SHP77 treated with DMSO at 0.1 percent for 48 hours (cell line): Measurements from ENCODE around the gene PRKCD.

Experiments used
- DNase-seq: peaks from one replicate; lab custom pipeline; 2025; lab: John Stamatoyannopoulos, UW

PRKCD gene

DNA sequence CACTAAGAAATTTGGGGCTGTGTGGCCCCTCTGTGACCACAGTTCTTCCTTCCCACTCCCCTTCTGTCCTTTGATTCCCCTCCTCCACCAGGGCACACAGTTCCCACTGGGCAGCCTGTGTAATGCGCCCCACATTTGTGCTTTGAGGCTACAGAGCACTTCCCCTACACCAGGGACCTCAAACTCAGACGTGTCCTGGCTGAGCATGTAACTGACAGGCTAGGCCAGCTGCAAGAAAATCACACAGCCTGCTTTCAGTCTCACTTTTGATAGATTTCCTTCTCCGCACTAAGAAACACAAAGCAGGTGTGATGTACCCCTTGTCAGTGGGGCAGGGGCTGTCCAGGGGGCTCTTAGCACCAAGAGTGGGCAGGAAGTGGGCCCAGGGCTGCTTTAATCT is 29.6 kb downstream of the PRKCD start:
- no peak for DNase-seq

DNA sequence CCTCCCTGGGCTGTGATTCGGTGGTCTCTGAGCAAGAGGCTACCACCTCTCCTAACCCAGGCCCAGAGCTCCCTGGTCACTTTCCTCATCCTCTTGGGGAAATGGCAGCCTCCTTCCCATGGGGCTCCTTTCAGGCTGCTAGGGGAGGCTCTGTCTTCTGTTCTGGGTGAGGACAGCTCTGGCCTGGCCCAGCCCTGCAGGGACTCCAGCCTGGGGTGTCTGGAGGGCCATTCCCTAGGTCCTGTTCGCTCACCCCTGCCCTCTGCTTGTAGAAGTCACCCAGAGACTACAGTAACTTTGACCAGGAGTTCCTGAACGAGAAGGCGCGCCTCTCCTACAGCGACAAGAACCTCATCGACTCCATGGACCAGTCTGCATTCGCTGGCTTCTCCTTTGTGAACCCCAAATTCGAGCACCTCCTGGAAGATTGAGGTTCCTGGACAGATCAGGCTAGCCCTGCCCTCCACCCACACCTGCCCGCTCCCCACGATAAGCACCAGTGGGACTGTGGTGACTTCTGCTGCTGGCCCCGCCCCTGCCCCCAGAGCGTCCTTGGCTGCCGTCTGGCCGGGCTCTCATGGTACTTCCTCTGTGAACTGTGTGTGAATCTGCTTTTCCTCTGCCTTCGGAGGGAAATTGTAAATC is 30.9 kb downstream of the PRKCD start:
- DNase-seq: no peak

DNA sequence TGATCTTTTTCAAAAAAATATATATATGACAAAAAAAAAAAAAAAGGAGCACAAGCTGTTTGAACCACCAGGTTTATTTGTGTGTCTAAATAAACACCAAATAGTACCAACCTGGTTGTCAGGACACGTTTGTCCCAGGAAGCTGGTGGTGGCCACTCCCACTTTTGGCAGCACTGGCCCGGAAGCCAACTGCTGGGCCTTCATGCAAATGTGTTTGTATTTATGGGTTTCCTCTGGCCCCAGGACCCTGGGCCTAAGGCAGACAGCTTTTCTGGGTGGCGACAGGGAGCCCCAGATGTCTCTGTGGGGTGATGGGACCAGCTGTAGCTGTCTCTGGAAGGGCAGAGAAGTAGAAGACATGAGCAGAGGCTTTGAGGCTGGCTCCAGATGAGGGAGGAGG is 31.6 kb downstream of the PRKCD start:
- no peak for DNase-seq

DNA sequence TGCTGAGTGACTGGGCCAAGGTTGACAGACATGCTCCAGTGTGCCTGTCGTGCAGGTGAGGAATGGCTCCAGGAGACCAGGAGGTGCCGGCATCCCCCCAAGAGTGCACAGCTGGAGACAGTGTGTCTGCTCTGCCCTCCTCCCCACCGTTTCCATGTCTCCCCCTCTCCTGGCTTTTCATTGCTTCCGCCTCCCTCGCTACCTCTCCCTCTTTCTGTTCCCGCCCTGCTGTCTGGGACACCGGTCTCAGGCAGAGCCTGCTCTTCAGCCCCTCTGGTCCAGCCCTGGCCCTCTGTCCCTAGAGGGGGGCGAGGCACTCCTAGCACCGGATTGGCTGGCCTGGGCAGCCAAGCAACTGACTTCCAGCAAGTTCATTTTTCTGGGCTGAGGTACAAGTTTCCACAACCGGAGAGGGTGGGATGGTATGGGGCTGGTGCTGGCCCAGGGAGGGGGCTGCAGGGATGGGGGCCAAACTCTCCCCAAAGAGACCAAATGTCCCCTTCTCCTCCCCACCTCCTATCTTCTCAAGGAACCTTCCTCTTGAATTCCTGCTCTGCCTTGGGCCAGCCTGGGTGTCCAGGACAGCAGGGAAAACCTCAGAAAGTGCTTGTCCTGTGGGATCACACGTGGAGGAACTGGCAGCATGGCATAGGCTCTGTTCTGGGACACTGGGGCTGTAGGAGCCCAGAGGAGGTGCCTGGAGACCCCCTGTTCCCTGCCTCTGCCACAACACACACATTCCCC is 32.6 kb downstream of the PRKCD start:
- DNase-seq: no peak

DNA sequence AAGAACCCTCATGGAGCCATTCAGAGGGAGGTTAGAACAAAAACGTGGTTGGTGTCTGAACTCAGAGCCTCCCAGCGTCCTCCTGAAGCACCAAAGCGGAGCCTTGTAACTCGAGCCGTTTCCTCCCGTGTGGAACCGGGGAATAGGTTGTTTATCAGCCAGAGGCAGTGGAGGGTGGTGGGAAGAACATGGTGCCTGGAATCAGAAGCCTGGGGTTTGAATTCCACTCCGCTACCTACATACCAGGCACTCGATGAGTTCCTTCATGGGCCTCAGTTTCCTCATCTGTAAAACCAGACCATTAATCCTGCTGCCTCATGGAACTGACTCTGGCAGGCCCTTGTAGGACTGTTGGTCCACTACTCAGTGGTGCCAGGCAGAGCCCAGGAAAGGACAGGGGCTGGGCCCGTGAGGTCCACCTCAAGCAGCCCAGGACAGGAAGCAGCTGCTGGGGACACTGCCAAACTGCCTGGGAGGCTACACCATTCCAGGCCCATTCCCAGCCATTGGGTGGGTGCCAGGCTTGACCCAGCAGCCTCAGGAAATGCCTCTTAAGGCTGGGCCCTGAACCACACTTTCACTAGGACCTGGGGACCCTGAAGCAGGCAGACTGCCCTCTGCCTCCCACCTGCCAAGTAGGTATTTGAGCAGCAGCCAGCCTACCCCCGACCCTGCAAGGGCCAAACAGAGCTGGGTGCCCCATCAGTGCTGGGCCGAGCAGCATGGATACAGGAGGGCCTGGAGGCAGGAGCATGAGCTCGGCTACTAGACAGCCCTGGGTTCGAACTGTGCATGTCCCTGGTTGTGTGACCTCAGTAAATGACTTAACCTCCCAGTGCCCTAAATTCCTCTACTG is 33.4 kb downstream of the PRKCD start:
- DNase-seq: peak; percentile 9

DNA sequence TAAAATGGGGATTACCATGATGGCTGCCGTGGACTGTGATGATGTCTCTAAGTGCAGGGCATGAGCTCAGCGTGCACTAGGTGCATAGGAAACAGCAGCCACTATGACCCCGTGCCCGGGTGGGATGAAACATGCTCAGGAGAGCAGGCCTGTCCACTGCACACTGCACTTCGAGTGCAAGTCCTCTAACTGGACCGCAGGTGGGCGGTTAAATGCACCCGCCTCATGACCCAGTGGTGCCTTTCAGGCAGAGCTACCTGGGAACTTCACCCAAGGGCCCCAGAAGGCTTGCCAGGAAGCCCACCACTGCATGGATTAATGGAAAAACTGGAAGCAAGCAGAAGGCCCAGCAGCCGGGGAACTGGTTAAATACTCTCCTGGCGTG is 34.0 kb downstream of the PRKCD start:
- DNase-seq: no peak

DNA sequence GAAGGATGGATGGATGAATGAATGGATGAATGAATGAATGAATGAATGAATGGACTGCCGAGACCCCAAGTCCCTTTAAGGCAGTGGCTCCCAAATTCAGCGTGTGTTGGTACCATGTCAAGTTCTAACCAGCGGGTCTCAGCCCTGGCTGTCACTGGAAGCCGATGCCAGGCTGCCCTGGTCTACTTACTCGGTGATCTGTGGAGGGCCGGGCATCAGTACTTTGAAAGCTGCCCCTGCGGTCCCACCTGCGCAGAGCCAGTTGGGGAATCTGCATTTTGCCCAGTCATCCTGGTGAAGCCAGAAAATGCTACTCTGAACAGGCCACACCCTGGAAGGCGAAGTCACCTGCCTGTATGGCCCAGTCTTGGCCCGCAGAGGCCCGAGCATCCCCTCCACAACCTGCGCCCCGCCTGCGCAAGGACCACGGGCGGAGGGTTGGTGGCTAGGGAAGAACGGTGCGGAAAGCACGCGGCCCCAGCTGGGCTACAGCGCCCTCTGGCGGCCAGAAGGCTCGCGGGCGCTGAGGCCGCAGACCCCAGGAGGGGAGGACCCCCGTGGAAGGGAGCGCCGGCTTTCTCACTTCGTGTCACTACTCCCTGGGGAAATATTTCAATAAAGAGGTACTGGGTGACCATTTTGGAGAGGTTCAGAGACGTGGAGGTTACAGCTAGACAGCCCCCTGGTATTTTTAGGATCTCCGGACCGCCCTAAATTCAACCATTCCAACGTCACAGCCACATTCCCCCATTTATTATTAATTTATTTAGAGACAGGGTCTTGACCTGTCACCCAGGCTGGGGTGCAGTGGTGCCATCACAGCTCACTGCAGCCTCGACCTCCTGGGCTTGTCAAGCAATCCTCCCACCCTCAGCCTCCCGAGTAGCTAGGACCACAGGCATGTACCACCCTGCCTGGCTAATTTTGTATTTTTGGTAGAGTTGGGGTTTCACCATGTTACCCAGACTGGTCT is 34.9 kb downstream of the PRKCD start:
- DNase-seq: no peak

DNA sequence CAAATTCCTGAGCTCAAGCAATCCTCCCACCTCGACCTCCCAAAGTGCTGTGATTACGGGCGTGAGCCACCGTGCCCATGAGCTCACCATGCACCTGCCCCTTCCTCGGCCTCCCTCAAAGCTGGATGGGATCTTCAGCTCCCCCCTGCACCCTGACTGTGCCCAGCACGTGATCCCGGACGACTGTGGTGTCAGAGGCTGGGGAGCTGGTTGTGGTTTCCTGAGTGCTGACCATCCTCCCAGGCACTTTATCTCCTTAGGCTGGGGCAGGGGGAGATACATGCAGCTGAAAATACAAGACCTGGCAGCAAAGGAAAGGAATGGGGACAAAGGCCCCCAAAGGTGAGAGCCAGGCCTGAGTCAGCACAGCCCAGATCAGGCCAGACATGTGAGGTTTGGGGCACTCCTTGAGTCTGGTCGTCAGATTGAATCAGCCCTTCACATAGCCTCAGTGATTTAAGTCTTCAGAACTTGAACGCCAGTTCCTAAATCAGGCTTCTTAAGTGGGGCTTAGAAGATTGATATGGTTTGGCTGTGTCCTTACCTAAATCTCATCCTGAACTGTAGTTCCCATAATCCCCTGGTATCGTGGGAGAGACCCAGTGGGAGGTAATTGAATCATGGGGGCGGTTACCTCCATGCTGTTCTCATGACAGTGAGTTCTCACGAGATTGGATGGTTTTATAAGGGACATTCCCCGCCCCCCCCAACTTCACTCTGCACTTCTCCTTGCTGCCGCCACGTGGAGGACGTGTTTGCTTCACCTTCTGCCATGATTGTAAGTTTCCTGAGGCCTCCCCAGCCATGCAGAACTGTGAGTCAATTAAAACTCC is 35.8 kb downstream of the PRKCD start:
- DNase-seq: no peak

DNA sequence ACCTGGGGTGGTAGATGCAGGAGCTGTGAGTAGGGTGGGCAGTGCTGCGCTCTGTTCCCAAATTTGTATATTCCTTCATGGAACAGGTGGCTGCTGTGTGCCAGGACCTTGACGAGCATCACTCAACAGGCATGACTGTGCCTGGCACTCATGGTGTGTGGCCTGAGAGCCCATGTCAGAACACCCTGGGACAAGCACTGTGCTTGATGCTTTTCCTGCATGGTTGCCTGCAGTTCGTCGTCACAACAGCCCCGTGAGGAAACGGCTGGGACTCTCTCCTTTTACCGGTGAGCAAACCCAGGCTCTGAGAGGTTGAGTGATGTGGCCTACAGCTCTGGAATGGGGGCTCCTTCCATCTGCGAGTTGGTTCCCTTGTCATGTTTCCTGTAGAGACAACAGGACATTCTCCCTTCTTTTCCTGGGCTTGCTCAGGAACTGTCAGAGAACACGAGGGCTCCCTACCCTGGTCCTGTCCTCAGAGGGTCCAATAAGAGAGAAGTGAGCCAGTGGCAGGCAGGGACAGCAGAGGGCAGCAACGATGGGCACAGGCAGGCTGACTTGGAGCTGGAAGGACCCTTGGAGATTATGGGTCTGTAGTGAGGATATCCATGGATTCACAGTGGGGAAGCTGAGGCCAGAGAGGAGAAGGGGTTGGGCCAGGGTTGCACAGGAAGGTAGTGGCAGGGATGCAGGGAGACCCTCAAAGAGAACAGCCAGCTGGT is 37.4 kb downstream of the PRKCD start:
- DNase-seq: no peak

DNA sequence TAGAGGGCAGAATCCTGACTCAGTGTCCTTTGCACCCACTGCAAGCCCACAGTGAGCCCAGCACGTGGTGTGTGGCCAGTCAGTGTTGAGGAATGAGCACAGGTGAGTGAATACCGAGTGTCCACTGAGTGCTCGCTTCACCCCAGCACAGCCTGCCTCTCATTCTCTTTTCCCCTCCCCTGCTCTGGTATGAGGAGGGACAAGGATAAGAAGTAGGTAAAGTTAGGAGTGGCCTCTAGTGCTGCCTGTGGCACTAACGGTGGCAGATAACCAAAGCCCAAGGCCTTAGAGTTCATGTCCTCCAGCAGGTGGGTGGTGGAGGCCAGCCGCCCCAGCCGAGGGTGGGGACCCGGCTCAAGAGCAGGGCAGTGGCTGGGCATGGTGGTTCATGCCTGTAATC is 38.0 kb downstream of the PRKCD start:
- DNase-seq: no peak

DNA sequence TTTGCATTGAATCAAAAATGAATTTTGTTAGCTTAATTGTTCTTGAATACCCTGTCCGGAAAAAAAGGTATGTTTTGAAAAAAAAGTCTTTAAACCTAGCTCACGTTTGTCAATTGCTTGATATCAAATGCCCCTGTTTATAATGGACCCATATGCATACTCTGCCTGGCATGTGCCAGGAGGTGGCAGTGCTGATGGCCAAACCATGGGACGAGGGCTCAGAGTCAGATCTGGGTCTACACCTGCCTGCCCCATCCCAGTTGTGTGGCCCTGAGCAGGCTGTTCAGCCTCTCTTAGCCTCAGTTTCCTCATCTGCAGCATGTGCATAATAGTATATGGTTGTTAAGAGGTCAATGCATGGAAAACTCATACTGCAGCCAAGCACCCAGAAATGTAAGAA is 38.8 kb downstream of the PRKCD start:
- no peak for DNase-seq

DNA sequence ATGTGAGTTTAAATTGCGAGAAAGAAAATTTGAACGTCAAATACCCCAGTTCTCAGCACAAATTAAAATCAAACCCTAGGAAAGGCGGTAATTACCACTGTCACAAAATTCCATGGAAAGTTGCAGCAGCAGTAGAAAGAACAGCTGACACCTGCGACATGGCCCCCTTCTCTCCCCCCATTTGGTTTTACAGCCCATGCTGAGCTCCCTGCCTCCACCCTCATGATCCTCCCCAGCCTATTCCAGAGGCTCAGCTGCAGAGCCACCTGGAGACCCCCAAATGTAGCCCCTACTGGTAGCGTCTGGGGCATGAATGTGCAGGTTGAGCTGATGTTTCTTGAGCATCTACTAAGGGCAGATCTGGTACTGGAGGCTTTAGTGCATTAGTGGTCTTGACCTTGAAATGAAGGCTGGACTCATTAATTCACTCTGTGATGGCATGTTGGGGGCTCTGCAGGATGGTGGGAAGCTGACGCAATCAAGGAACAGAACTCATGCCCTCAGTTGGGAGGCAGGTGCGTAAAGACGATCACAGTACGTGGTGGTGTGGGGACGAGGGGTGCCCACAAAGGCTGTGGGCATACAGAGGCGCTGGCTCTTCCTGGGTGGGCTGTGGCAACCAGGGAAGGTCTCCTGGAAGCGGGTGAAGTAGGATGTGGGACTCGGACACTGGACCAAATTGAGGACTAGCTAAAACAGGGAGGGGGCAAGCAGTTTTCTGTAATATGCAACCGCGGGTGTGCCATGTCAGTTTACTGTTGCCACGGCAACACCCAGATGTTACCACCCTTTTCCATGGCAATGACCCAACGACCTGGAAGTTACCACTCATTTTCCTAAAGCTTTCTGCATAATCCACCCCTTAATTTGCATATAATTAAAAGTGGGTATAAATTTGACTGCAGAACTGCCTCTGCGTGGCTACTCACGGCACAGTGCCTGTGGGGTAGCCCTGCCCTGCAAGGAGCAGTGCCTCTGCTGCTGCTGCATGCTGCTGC is 39.8 kb downstream of the PRKCD start:
- DNase-seq: no peak

DNA sequence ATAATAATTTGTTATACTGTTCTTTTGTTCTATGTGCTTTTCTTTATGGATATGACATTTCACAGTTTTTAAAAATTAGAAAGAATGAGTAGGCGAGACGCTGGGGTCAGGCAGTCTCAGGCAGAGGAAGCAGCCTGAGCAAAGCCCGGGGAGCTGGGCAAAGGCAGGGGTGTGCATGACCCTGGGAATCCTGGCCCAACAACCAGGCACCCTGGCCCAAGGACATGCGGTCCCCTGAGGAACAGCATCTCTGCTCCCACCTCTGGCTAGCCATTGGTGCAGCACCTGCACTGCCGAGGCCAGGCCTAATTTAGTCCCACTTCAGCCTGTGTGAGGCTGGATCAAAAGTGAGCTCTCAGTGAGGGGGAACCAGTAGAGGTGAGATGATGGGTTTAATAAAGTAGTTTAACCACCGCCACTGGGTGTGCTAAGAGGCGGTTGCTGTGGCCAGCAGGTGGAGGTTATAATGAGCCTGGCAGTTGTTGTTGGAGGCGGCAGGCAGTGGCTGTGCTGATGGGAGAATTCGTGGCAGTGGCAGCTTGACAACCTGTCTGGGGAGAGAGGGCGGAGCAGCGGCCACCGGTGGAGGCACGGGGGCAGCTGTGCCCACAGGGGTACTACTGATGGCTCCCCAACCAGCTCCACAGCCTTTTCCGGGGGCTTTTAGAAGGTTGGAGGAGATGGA is 41.5 kb downstream of the PRKCD start:
- DNase-seq: no peak

DNA sequence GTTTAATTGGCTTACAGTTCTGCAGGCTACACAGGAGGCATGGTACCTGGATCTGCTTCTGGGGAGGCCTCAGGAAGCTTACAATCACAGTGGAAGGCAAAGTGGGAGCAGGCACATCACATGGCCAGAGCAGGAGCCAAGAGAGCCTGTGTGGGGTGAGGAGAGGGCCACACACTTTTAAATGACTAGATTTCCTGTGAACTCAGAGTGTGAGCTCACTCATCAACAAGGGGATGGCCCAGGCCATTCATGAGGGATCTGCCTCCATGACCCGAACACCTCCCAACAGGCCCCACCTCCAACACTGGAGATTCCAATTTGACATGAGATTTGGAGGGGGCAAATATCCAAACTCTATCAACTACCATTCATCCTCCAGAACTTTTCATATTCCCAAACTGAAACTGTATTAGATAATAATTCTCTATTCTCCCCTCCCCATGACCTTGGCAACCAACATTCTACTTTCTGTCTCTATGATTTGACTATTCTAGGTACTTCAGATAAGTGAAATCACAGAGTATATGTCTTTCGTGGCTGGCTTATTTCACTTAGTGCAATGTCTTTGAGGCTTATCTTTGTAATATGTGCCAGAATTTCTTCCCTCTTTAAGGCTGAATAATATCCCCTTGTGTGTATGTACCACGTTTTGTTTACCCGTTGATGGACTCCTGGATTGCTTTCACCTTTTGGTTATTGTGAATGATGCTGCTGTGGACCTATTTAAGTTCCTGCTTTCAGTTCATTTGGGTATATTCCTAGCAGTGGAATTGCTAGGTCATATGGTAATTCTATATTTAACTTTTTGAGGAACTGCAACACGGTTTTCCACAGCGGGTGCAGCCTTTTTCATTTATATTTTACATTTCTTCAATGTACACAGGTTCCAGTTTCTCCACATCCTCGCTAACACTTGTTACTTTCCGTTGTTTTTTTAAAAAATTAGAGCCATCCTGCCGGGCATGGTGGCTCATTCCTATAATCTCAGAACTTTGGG is 51.0 kb downstream of the PRKCD start:
- no peak for DNase-seq

DNA sequence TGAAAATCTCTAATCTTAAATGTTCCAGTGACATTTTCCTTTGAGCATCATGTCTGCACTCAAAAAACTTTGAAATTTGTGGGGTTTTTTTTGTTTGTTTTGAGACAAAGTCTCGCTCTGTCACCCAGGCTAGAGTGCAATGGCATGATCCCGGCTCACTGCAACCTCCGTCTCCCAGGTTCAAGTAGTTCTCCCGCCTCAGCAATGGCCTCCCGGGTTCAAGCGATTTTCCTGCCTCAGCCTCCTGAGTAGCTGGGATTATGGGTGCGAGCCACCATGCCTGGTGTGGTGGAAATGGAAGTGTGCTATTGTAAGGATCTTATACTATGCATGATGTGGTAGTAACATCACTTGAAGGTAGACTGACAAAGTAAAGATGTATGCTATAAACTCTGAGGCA is 52.3 kb downstream of the PRKCD start:
- no peak for DNase-seq

DNA sequence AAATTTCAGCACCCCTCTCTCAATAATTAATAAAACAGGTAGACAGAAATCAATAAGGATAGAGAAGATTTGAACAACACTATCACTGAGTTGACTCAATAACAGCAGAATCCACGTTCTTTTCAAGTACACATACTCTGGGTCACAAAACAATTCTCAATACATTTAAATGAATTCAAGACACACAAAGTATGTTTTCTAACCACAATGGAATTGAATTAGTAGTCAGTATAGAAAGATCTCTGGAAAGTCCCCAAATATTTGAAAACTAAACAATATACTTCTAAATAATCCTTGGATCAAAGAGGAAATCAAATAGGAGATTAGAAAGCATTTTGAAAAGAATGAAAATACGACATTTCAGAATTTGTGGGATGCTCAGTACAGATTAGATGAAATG is 54.8 kb downstream of the PRKCD start:
- DNase-seq: no peak

DNA sequence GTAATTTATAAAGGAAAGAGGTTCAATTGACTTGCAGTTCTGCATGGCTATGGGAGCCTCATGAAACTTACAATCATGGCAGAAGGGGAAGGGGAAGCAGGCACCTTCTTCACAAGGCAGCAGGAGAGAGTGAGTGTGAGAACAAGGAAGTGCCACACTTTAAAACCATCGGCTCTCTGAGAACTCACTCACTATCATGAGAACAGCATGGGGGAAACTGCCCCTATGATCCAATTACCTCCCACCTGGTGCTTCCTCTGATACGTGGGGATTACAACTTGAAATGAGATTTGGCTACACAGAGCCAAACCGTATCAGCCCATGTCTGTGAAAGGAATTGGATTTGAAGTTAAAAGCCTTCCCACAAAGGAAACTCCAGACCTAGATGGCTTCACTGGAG is 55.7 kb downstream of the PRKCD start:
- DNase-seq: no peak
